ENCODE results near the gene RORB. TPM values are rescaled to one million over a fixed set of nuclear protein-coding genes. Genes with fewer than 3 reads are reported as not detected.

RORB gene
- total and polyA plus RNA-seq, 2 donors (not counting 1 experiment from before 2014, with no cell fraction given), result 0.24 to 4.3 TPM

- H2AFZ ChIP-seq (ENCODE audit: low read length), result no peak overlapping the region
- H3K36me3 ChIP-seq (ENCODE audit: control insufficient read depth, insufficient read depth, low read length), result no peaks in the 10 kb centered on the region
- no peaks in the 10 kb centered on the region for H4K20me1 ChIP-seq (ENCODE audit: control insufficient read depth, extremely low read depth, insufficient read depth, low read length)
- no peaks in the 10 kb centered on the region for H3K9me3 ChIP-seq (ENCODE audit: control insufficient read depth, insufficient read depth, low read depth, low read length)
- no peak overlapping the region for H3K27ac ChIP-seq (ENCODE audit: insufficient read depth, low read length)
- no peaks in the 10 kb centered on the region for H3K79me2 ChIP-seq (ENCODE audit: control insufficient read depth, insufficient read depth, low read length)
- H3K4me1 ChIP-seq (ENCODE audit: control insufficient read depth, extremely low read depth, insufficient read depth, low read length), result no peaks in the 10 kb centered on the region
- H3K4me2 ChIP-seq (ENCODE audit: extremely low read depth, insufficient read depth, low read length), result no peak overlapping the region
- TF ChIP-seq CTCF (conservative IDR thresholded peaks at IDR 0.05 in 1 of 2, IDR thresholded peaks at IDR 0.05 in 1 of 2; ENCODE audit: low read depth in 1 of 2, low read length in 2 of 2) (no peak), EZH2 (IDR thresholded peaks at IDR 0.05; ENCODE audit: low read length, missing control alignments) (no peak)
- DNase-seq (ENCODE audit: low read depth in 2 of 2), result no peak
- H3K27me3 ChIP-seq (ENCODE audit: control insufficient read depth, insufficient read depth, low read length), result no peaks in the 10 kb centered on the region
- H3K9ac ChIP-seq (ENCODE audit: insufficient read depth, low read length), result no peak overlapping the region
- no peak overlapping the region for H3K4me3 ChIP-seq (replicated peaks in 1 of 4; ENCODE audit: control extremely low read depth in 1 of 4, insufficient read depth in 1 of 4, low read depth in 3 of 4, low read length in 4 of 4)
Observed at GRCh38 chr9:74479711-74480110, 17.4 kb upstream of the RORB start.

- no peak overlapping the region for H3K27ac ChIP-seq (ENCODE audit: insufficient read depth, low read length)
- H3K9ac ChIP-seq (ENCODE audit: insufficient read depth, low read length), result no peak overlapping the region
- no peak overlapping the region for H3K4me2 ChIP-seq (ENCODE audit: extremely low read depth, insufficient read depth, low read length)
- no peaks in the 10 kb centered on the region for H3K4me1 ChIP-seq (ENCODE audit: control insufficient read depth, extremely low read depth, insufficient read depth, low read length)
- no peaks in the 10 kb centered on the region for H3K36me3 ChIP-seq (ENCODE audit: control insufficient read depth, insufficient read depth, low read length)
- H2AFZ ChIP-seq (ENCODE audit: low read length), result no peak overlapping the region
- no peak for TF ChIP-seq EZH2 (IDR thresholded peaks at IDR 0.05; ENCODE audit: low read length, missing control alignments)
- no peak for TF ChIP-seq CTCF (conservative IDR thresholded peaks at IDR 0.05 in 1 of 2, IDR thresholded peaks at IDR 0.05 in 1 of 2; ENCODE audit: low read depth in 1 of 2, low read length in 2 of 2)
- no peak for DNase-seq (ENCODE audit: low read depth in 2 of 2)
- no peaks in the 10 kb centered on the region for H3K27me3 ChIP-seq (ENCODE audit: control insufficient read depth, insufficient read depth, low read length)
- H3K9me3 ChIP-seq (ENCODE audit: control insufficient read depth, insufficient read depth, low read depth, low read length), result no peaks in the 10 kb centered on the region
- no peaks in the 10 kb centered on the region for H3K79me2 ChIP-seq (ENCODE audit: control insufficient read depth, insufficient read depth, low read length)
- H3K4me3 ChIP-seq (replicated peaks in 1 of 4; ENCODE audit: control extremely low read depth in 1 of 4, insufficient read depth in 1 of 4, low read depth in 3 of 4, low read length in 4 of 4), result no peak overlapping the region
- no peaks in the 10 kb centered on the region for H4K20me1 ChIP-seq (ENCODE audit: control insufficient read depth, extremely low read depth, insufficient read depth, low read length)
Observed at GRCh38 chr9:74487395-74487794, 9.7 kb upstream of the RORB start.

- no peak overlapping the region for H3K9ac ChIP-seq (ENCODE audit: insufficient read depth, low read length)
- no peaks in the 10 kb centered on the region for H3K36me3 ChIP-seq (ENCODE audit: control insufficient read depth, insufficient read depth, low read length)
- H3K4me2 ChIP-seq (ENCODE audit: extremely low read depth, insufficient read depth, low read length), result no peak overlapping the region
- no peak overlapping the region for H3K27ac ChIP-seq (ENCODE audit: insufficient read depth, low read length)
- H3K4me3 ChIP-seq (replicated peaks in 1 of 4; ENCODE audit: control extremely low read depth in 1 of 4, insufficient read depth in 1 of 4, low read depth in 3 of 4, low read length in 4 of 4), result no peak overlapping the region
- no peaks in the 10 kb centered on the region for H3K79me2 ChIP-seq (ENCODE audit: control insufficient read depth, insufficient read depth, low read length)
- no peak for TF ChIP-seq EZH2 (IDR thresholded peaks at IDR 0.05; ENCODE audit: low read length, missing control alignments)
- TF ChIP-seq CTCF (conservative IDR thresholded peaks at IDR 0.05 in 1 of 2, IDR thresholded peaks at IDR 0.05 in 1 of 2; ENCODE audit: low read depth in 1 of 2, low read length in 2 of 2), result no peak
- no peaks in the 10 kb centered on the region for H4K20me1 ChIP-seq (ENCODE audit: control insufficient read depth, extremely low read depth, insufficient read depth, low read length)
- no peaks in the 10 kb centered on the region for H3K4me1 ChIP-seq (ENCODE audit: control insufficient read depth, extremely low read depth, insufficient read depth, low read length)
- H2AFZ ChIP-seq (ENCODE audit: low read length), result no peak overlapping the region
- peaks cover 1% of the 10 kb centered on the region for H3K27me3 ChIP-seq (ENCODE audit: control insufficient read depth, insufficient read depth, low read length)
- no peak for DNase-seq (ENCODE audit: low read depth in 2 of 2)
- no peaks in the 10 kb centered on the region for H3K9me3 ChIP-seq (ENCODE audit: control insufficient read depth, insufficient read depth, low read depth, low read length)
Observed at GRCh38 chr9:74493512-74493911, 3.6 kb upstream of the RORB start.
